GM12801 (cell line): ENCODE results near the gene MYG1.

Experiments
- CTCF ChIP-seq: IDR thresholded peaks from one replicate; pipeline ENCODE4 v1.5.1; 2011; ENCODE audit warnings: control low read depth; ENCODE audit not compliant: insufficient read length; ENCODE audit errors: extremely low read depth

Gene MYG1

GRCh38 chr12:53299101-53299453 is 418 bp upstream of the MYG1 start:
- TF ChIP-seq CTCF: no peak

DNA sequence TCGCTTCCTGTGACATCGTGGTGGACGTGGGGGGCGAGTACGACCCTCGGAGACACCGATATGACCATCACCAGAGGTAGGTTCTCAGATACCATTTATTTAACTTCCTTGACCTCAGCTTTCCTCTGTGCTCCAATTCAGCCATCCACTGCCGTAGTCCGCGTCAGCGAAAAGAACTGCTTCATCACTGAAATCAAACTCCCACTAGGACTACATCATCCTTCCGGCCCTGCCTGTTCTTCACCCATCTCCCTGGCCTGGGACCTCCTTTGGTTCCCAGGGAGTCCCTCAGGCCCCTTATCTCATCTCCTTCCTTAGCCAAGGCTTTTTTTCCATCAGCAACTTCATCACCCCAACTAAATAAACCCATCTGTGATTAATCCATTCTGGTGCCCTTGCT is 692 bp downstream of the MYG1 start:
- no peak for TF ChIP-seq CTCF

DNA sequence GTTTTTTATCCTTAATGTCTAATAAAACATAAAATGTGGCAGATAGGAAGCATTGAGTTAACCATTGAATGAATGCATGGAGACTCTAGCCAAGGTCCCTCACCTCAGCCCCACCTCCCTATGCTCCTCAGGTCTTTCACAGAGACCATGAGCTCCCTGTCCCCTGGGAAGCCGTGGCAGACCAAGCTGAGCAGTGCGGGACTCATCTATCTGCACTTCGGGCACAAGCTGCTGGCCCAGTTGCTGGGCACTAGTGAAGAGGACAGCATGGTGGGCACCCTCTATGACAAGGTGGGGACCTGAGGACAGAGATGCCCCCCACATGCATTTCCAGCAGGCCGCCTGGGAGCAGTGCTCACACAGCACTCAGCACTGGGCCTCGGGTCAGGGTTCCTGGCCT is 3.4 kb downstream of the MYG1 start:
- no peak for TF ChIP-seq CTCF

- TF ChIP-seq CTCF: no peak
These were observed 7.3 kb downstream of the MYG1 start for GRCh38 chr12:53306826-53307225.

DNA sequence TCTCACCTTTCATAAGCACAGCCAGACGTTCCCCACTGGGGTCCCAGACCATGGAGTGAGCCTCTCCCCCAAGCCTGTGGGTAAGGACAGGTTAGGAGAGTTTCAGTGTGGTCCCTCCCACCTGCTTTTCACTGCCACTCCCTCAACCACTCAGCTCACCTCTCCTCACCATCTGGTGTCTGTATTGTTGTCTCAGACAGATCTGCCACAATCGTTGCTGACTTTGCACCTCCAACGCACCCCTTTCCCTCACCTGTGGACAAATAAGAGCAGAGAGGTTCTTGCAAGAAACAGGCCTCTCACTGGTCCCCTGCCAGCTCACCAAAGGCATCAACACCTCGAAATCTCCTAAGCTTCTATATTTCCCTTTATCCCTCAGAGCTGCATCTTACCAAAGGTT is 8.8 kb downstream of the MYG1 start:
- TF ChIP-seq CTCF: no peak

DNA sequence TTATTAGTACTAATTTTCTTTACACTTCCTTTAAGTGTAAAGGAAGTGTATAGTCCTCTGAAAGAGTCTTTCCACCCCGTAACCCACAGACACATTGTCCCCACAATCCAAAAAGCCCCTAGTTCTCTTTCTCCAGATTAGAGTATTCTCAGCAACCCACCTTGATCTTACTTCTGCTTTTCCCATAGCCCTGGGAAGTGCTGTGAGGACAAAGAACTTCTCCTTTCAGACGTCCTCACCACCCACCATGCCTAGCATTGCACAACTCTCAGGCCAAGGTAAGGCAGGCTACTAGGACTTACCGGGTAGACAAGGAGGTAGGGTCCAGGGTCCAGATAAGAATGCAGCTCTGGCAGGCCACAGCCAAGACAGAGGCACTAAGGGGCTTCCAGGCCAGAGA is 14.5 kb downstream of the MYG1 start:
- no peak for TF ChIP-seq CTCF

DNA sequence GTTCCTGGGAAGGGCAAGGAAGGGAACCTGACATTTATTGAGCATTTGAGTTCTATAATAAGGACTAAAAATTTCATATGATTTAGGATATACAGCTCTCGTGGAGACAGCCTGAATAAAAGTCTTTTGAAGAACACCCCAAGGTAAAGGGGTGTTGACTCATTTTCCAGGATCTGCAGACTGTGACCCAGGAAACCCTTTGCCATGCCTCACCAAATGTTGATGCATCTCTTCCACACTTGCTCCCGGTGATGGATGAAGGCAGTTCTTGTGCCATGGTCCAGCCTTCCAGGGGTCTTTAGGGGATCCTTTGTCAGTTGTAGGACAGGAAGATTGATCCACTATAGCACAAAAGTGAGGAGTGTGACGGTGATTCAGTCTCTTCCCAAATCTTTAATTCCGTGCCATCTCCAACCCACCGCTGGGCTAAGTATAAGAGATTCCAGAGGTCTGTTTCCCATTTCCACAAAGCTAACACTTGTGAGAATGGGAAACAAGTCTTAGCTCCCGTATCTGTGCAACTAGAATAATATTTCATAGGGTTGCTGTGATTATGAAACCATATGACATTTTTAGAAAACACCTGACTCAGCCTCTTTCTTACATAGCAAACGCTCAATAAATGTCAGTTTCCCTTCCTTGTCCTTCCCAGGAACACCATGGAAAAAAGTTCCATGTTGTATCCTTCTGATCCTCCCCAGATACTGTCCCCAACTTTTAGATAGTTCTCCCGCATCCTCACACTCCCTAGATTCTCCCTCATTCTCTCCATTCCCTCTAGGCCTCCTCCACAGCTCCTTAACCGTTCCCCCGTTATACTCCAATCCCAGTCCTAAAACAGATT is 21.1 kb downstream of the MYG1 start:
- TF ChIP-seq CTCF: no peak
